Suprapubic skin (tissue), 4 donors: Measurements from ENCODE around the gene ATXN7L1.

ENCODE experiments used
- EP300 ChIP-seq: sonication (generic); formaldehyde crosslinking; IDR thresholded peaks from one replicate; pipeline ENCODE4 v1.6.1; 2017; ENCODE audit warnings: antibody characterized with exemption
- POLR2A ChIP-seq, 2 donors: fragments of 450-650 bp; IDR thresholded peaks; one replicate each; pipeline ENCODE4 v1.6.1; 2017; ENCODE audit warnings: antibody characterized with exemption in 2 of 2, mild to moderate bottlenecking in 2 of 2, moderate library complexity in 2 of 2
- POLR2AphosphoS5 ChIP-seq, 3 donors: sonication (generic); formaldehyde crosslinking; IDR thresholded peaks; one replicate each; pipeline ENCODE4 v1.6.1; 2017; ENCODE audit warnings: antibody characterized with exemption in 3 of 3
- TF ChIP-seq, protein P1 (sequence below), 2 donors: fragments of 200-600 bp in 1 of 2; fragments of 450-650 bp in 1 of 2; sonication (generic) in 1 of 2; IDR thresholded peaks; one replicate each; pipeline ENCODE4 v1.5.1; 2016 to 2019; ENCODE audit warnings: antibody characterized with exemption in 2 of 2, mild to moderate bottlenecking in 1 of 2, moderate library complexity in 1 of 2

- TF ChIP-seq, protein P1, sequence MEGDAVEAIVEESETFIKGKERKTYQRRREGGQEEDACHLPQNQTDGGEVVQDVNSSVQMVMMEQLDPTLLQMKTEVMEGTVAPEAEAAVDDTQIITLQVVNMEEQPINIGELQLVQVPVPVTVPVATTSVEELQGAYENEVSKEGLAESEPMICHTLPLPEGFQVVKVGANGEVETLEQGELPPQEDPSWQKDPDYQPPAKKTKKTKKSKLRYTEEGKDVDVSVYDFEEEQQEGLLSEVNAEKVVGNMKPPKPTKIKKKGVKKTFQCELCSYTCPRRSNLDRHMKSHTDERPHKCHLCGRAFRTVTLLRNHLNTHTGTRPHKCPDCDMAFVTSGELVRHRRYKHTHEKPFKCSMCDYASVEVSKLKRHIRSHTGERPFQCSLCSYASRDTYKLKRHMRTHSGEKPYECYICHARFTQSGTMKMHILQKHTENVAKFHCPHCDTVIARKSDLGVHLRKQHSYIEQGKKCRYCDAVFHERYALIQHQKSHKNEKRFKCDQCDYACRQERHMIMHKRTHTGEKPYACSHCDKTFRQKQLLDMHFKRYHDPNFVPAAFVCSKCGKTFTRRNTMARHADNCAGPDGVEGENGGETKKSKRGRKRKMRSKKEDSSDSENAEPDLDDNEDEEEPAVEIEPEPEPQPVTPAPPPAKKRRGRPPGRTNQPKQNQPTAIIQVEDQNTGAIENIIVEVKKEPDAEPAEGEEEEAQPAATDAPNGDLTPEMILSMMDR (IDR thresholded peaks at IDR 0.05), result no peak
- TF ChIP-seq EP300 (no peak), POLR2AphosphoS5 (IDR thresholded peaks at IDR 0.05) (no peak), POLR2A (IDR thresholded peaks at IDR 0.05) (no peak)
Measured at GRCh38 chr7:105768898-105769507, 107.4 kb downstream of the ATXN7L1 start.
